Endothelial cell of hepatic sinusoid (primary cell): ENCODE measurements around the gene ZNF444.
"Not testable (repeated sequence)": the region's sequence is repeated elsewhere in the genome, so short reads cannot be mapped to it uniquely, and the experiment has no call there.

ENCODE experiments used
- in situ Hi-C: cut with HindIII; loops from 2 replicates; pipeline ENCODE4 v1.10.0; 2017; ENCODE audit warnings: low sequenced_read_pairs

The ZNF444 gene

GRCh38 chr19:56140583-56141416 lies at the start of gene ZNF444:
Gene ZNF444, plus strand, starts transcription at chr19:56141287. Its CDS starts 5,625 bp downstream, at chr19:56146912.
- in situ Hi-C loops: no loop called here

- in situ Hi-C loops: no loop called here
Observed at GRCh38 chr19:56091751-56092546, 49.1 kb upstream of the ZNF444 start.

- in situ Hi-C loops: no loop called here
Observed at GRCh38 chr19:56092685-56093631, 48.1 kb upstream of the ZNF444 start.

- in situ Hi-C loops: no loop called here
Observed at GRCh38 chr19:56094449-56094848, 46.6 kb upstream of the ZNF444 start.

- in situ Hi-C loops: loop anchor here (5.0 kb wide), 3 partner anchors 61 to 161 kb away; no protein-coding TSS in a partner anchor
Observed at GRCh38 chr19:56096665-56097064, 44.4 kb upstream of the ZNF444 start.

- in situ Hi-C loops: loop anchor here (5.0 kb wide), 3 partner anchors 60 to 160 kb away; no protein-coding TSS in a partner anchor
Observed at GRCh38 chr19:56097306-56097705, 43.8 kb upstream of the ZNF444 start.

GRCh38 chr19:56097776-56098175 lies 43.3 kb upstream of the ZNF444 start:
- in situ Hi-C loops: loop anchor here (5.0 kb wide), 3 partner anchors 60 to 160 kb away; no protein-coding TSS in a partner anchor

- in situ Hi-C loops: loop anchor here (5.0 kb wide), 3 partner anchors 59 to 159 kb away; no protein-coding TSS in a partner anchor
Observed at GRCh38 chr19:56098237-56098636, 42.9 kb upstream of the ZNF444 start.

- in situ Hi-C loops: loop anchor here (5.0 kb wide), 3 partner anchors 58 to 158 kb away; no protein-coding TSS in a partner anchor
Observed at GRCh38 chr19:56098731-56099568, 42.1 kb upstream of the ZNF444 start.

GRCh38 chr19:56099638-56100539 lies 41.2 kb upstream of the ZNF444 start:
- in situ Hi-C loops: loop anchor here (5.0 kb wide), 3 partner anchors 57 to 157 kb away; no protein-coding TSS in a partner anchor

- in situ Hi-C loops: no loop called here
Observed at GRCh38 chr19:56101095-56101494, 40.0 kb upstream of the ZNF444 start.

- in situ Hi-C loops: no loop called here
Observed at GRCh38 chr19:56101746-56102535, 39.1 kb upstream of the ZNF444 start.

- in situ Hi-C loops: no loop called here
Observed at GRCh38 chr19:56103027-56103614, 38.0 kb upstream of the ZNF444 start.

GRCh38 chr19:56104423-56104822 lies 36.7 kb upstream of the ZNF444 start:
- in situ Hi-C loops: no loop called here

GRCh38 chr19:56105090-56105701 lies 35.9 kb upstream of the ZNF444 start:
- in situ Hi-C loops: no loop called here

- in situ Hi-C loops: not testable (repeated sequence)
Observed at GRCh38 chr19:56105831-56106396, 35.2 kb upstream of the ZNF444 start.
